CD4-positive, alpha-beta T cell treated with Interleukin-17A for 4 hours (primary cell): ENCODE measurements around the gene METTL23.
"Not testable (repeated sequence)": the region's sequence is repeated elsewhere in the genome, so short reads cannot be mapped to it uniquely, and the experiment has no call there.

Source experiments
- DNase-seq: peaks from one replicate; pipeline ENCODE4 v3.0.0-alpha.2; 2020; ENCODE audit warnings: mixed read lengths

The METTL23 gene

DNA sequence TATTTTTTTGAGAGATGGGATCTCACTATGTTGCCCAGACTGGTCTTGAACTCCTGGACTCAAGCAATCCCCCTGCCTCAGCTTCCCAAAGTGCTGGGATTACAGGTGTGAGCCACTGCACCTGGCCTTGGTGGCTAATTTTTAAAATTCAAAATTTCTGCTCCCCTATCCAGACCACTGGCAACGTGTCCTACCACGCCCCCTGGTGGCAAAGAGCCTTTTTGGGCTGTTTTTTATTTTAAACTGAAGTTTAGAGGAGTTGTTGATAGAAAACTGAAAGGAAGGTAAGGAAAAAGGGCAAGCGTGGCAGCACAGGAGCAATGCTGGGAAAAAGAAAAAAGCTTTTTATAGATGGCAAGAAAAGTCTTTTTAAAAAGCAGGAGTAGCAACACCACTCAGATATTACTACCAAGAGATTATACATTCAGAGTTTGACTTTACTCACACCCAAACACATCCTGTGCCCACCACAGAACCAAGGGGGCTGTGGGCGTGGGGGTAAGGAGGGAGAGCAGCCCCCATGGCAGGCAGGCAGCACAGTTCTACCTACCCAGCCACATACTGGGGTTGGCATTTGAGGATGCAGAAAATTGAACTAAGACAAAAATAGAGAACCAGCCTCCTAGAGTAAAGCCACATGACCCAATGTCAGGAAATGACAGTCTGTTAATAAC, 11.7 kb upstream of the METTL23 start:
- DNase-seq, result peak; percentile 88

DNA sequence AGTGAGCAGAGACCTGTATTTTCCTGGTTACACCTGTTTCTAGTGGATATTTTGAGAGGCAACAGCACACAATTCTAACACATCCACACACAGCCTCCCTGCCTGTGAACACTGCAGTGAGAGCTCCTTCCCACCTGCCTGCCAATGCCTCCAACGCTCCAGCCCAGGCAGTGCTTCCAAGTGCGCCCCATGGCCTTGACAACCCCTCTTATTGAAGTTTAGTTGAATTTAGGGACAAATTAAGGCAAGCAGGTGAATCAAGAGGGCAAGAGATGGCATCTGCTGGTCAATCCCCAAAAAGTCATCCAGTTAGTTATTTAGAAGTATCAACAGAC, 11.2 kb upstream of the METTL23 start:
- DNase-seq, result no peak

DNA sequence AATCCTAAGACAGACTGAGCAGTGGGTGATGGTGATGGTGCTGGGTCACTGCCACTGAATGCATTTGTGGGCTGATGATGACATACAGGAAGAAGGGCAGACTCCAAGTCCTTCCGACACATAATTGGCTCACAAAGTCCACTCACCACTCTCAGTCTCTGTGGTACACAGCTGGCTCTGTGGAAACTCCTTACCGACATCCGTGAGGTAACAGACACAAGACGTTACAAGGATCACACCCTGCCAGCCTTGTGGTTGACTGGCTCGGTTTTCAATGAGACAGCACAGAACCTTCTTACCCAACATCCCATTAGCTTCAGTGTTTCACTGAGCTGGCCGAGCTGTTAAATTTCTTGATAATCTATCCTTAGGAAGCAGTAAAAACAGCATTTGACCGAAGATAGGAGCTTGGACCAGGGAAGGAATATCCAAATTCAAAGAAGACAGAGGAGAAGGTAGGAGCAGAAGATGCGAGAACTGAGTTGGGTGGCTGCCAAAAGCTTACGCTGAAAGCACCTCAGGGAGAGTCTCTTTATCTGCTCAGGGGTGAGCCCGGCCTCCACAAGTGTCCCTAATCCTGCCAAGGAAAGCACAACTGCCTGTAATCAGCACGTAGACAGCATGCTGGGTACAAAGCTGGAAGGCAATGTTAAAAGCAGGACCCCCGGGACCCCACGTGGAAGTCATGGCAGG, 10.3 kb upstream of the METTL23 start:
- no peak for DNase-seq

DNA sequence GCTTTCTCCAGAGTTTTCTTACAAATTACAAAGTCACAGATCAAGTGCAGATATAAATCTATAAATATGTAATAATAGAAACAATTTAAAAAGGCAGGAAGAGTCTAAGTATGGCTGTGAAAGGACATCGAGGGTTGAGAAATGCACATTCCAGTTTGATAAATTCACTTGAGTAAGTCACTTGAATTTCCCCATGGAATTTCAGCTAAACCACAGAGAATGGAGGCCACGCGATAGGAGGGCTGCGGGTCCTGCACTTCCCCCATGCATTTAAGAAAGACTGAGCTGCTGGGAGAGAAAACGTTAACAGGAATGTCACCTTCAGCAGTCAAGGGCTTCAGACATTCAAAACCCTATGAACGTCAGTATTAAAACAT, 9.8 kb upstream of the METTL23 start:
- no peak for DNase-seq

DNA sequence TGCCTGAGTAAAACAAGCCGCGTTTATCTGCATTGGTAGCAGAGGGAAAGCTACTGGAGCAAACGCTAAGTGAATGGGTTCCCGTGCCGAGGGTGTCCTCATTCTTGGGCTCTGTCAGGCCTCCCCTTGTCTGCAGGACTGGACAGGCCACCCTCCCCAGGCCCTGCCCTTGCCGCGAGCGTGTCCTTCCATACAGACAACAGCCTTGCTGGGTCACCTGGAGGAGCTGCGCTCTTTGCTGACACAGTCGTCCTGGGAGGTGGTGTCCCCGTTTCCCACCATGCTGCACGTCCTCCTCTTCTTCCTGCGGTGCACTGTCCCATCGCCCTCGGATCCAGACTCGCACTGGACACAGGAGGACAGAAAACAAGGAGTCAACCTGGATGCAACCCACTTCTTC, 8.1 kb upstream of the METTL23 start:
- DNase-seq, result no peak

DNA sequence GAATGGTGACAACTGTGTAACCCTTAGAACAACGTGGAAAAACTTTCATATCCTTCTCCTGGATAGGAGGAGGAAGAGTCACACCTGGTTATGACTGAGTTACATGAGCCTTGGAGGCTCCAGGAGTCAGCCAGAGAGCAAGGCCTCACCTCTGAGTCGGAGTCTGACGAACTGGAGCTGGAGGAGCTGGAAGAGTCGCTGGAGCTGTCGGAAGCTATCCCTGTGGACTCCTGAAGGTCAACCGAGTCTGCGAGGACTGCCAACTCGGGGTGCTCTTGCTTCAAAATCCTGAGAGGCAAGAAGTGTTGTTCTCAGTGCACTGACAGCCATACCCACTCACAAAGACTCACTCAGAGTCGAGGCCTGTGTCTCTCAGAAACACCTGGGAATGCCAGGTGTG, 6.4 kb upstream of the METTL23 start:
- DNase-seq, result no peak

DNA sequence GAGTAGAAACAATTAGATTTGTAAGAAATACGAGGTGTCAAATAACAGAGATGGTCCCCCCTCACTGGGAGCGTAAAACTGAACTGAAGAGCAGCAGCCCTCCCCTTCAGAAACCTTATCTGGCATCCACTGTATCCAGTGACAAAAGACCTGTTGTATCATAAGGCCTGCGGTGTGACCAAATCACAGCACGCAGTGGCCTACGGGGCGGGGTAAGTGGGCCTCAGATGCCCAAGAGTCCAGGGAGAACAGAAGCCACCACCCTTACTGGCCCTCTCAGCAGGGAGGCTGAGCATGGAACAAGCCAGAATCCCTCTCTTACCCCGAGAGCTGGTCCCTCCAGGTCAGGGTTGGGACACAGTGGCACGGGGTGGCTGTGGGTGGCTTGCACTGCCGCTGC, 5.7 kb upstream of the METTL23 start:
- no peak for DNase-seq

DNA sequence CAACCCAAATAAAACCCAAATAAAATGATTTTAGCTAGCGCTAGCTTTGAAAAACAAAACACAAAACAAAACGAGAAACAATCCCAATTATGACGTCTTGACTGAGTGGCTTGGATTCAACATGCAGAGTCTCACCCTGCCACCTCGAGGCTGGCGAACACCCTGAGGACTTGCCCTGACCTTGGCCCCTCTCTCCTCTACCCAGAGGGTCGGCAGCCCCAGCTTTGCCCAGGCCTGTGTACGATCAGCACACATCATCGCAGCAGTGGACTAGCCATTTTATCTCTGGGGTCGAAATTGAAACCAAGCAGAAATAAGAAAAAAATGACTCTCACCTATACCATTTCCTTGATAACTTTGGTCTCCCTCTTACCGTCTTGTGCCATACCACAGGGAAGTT, 5.2 kb upstream of the METTL23 start:
- DNase-seq, result no peak

DNA sequence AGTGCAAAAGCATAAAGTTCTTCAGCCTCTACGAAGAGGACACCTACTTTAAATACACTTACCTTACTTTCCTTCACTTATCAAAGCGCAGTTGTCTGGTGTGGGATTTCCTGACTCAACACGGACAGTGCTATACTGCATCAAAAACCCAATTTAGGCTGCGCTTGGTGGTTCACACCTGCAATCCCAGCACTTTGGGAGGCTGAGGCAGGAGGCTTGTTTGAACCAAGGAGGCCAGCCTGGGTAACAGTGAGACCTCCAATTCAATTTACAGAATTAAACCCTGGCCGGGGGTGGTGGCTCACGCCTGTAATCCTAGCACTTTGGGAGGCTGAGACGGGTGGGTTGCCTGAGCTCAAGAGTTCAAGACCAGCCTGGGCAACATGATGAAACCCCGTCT, 4.4 kb upstream of the METTL23 start:
- no peak for DNase-seq

DNA sequence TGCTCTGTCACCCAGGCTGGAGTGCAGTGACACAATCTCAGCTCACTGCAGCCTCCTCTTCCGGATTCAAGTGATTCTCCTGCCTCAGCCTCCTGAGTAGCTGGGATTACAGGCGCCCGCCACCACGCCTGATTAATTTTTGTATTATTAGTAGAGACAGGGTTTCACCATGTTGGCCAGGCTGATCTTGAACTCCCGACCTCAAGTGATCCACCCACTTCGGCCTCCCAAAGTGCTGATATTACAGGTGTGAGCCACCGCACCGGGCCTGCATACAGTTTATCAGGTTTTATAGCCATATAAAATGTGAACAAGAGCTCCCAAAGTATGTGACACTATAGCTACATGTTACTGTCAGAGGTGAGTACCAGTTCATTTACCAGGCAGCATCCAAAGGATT, 3.7 kb upstream of the METTL23 start:
- not testable (repeated sequence) for DNase-seq

DNA sequence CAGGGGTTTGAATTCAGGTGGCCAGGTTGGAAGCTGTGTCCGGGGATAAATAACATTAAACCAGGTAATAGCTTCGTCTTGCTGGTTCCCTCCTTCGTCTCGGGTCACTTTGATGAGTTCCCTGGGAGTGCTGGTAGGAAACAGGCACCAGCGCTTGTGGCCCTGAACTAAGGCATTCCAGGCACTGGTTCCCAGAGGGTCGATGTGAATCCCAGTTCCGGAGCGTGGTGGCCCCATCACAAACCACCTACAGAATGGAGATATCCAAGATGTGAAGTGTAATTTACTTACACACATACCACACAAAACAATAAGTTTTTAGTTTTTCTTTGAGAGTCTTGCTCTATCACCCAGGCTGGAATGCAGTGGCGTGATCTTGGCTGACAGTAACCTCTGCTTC, 2.8 kb upstream of the METTL23 start:
- DNase-seq, result no peak

DNA sequence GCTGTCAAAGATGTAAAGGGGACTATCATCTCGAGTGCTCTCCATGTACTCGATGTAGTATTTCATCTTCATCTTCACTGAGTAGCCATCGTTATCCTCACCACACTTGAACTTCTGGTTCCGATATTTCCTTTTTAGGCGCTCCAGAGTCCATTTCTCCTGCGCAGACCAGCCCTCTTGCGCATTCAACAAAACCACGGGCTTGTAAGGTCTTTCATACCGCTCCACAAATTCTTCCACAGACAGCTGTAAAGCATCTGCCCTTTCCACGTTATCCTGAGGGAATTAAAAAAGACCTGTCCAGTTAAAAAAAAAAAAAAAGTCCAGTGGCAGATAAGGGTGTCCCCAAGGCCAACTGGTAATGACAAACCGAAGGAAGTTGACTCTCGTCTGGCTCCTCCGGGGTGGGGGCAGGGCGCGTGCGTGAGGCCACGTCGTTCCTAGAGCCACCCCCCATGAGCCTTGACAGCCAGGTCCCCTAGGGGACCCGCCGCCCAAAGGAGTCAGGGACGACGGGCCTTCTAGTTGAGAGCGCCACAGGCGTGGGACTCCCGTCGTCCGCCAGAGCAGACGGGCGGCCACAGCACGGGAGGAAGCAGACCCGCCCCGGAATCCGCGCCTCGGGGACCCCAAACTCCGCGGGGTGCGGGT, 934 bp upstream of the METTL23 start:
- peak; percentile 76 for DNase-seq

DNA sequence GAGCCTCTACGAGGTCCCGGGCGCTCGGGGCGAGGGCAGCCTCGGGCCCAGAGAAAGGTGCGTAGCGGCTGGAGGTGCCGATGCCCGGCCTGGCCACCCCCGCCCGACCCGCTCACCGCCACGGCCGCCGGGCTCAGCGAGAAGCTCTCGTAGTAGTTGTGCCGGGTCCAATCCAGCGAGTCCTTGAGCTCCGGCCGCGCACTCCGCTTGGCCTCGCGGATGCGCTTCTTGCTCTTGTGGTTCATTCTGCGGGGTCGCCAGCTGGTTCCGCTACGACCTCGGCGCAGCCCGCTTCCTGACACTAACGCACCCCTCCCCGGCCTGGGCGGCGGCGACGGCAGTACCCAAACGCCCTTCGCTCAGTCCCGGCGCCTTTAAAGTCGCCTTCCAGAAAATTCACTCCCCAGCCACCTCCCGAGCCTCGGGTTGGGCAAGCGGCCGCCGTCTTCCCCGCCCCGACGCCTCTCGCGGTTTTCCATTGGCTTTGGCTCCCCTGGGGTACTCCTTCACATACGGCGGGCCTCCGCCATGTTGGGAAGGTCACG, 336 bp upstream of the METTL23 start, which contains the start of gene JMJD6:
JMJD6 (minus strand) TSS at position 376 of the 545 bp plus-strand sequence; CDS start at position 245, 131 bp downstream.
- DNase-seq, result peak; percentile 97

DNA sequence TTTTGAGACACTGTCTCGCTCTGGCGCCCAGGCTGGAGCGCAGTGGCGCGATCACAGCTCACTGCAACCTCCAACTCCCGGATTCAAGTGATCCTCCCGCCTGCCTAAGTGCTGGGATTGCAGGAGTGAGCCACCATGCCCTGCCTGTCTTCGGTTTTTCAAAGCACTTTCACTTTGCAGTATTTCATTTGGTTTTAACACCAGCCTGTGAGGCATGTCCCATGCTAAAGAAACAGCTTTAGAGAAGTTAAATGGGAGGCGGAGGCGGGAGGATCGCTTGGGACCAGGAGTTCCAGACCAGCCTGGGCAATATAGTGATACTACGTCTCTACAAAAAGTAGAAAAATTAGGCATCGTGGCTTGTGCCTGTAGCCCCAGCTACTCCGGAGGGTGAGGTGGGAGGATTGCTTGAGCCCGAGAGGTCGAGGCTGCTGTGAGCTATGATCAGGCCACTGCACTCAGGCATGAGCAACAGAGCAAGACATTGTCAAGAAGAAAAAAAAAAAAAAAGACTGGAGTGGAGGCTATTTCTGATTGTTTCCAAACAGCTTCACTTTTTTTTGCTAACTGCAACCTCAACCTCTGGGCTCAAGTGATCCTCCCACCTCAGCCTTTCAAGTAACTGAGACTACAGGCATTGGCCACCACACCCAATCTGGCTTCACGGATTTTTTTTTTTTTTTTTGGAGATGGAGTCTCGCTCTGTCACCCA, 1.3 kb downstream of the METTL23 start:
- DNase-seq, result peak; percentile 20

DNA sequence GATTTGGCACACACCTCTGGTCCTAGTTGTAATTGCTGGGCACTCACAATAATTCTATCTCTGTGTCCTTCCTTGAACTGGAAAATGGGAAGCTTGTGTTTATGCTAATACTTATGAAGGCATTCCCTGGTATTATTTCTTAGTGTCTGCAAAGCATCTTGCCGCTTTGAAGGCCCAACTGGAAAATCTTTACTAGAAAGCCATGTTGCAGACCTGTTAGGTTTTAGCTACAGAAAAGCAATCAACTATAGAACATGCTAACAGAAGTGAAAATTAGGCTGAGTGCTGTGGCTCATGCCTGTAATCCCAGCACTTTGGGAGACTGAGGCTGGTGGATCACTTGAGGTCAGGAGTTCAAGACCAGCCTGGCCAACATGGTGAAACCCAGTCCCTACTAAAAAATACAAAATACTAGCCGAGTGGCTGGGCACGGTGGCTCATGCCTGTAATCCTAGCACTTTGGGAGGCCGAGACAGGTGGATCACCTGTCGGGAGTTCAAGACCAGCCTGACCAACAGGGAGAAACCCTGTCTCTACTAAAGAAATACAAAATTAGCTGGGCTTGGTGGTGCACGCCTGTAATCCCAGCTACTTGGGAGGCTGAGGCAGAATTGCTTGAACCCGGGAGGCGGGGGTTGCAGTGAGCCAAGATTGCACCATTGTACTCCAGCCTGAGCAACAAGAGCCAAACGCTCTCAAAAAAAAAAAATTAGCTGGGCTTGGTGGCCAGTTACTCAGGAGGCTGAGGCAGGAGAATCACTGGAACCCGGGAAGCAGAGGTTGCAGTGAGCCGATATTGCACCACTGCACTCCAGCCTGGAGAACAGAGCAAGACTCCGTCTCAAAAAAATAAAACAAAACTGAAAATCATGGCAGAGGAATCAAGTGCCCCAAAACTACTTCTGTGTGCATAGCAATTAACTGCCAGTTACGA, 5.4 kb downstream of the METTL23 start:
- DNase-seq, result not testable (repeated sequence)

DNA sequence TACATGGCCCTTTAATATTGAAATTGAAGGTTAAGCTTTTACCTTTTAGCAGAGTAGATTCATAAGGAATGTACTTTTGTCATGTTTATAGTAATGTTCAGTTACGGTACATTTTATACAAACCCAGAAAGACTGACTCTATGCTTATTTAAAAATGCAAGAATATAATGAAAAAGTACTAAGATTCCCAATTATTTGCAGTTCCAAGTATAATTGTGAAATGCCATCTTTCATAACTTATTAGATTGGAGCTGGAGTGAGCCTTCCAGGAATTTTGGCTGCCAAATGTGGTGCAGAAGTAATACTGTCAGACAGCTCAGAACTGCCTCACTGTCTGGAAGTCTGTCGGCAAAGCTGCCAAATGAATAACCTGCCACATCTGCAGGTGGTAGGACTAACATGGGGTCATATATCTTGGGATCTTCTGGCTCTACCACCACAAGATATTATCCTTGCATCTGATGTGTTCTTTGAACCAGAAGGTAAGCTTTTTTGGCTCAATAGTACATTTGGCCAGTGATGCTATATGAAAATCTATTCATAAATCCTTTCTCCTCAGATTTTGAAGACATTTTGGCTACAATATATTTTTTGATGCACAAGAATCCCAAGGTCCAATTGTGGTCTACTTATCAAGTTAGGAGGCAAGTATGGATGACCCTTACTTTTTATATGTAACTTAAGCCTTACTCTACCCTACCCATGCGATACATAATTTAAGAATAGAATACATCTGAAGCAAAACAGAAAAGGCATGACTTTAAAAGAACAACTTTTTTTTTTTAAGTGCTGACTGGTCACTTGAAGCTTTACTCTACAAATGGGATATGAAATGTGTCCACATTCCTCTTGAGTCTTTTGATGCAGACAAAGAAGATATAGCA, 6.3 kb downstream of the METTL23 start:
- no peak for DNase-seq

DNA sequence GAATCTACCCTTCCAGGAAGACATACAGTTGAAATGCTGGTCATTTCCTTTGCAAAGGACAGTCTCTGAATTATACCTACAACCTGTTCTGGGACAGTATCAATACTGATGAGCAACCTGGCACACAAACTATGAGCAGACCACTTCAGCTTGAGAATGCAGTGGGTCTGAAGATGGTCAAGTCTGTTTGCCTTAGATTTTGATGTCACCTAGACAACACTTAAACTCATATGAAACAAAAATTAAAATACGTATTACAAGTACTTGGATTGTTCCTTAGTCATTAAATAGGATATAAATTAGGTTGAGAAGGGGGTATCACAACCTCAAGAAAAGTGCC, 6.9 kb downstream of the METTL23 start:
- no peak for DNase-seq

DNA sequence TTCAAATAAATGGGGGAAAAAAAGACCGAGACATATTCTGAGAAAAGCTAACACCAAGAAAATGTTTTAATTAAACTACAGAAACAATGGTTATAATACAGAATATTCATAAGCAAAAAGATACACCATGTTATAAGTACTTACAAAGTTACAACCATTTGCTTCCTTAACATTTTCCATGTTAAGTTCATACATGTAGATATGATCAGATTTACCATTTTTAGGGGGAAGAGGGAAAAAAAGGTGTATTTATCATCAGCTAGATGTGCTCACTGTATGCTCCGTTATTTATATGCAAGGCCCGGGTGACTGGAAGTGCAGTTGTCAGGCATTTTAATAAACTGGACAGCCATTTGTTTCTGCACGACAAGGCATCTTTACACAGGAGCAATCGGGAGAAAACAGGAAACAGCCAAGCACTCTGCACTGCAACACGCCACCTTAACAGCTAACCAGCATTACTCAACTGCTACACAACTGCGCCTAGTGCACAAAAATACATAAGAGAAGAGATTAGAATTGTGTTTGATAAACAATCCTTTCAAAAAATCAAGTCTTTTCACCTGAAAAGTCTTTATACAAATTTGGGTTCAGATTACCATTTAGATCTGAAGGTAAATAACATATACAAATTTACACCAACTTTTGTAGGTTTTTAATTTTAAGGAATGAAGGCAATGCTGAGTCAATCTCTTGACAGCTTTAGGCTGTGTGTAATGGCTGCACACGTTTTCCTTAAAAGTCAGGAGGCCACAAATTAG, 7.6 kb downstream of the METTL23 start:
- peak; percentile 52 for DNase-seq

DNA sequence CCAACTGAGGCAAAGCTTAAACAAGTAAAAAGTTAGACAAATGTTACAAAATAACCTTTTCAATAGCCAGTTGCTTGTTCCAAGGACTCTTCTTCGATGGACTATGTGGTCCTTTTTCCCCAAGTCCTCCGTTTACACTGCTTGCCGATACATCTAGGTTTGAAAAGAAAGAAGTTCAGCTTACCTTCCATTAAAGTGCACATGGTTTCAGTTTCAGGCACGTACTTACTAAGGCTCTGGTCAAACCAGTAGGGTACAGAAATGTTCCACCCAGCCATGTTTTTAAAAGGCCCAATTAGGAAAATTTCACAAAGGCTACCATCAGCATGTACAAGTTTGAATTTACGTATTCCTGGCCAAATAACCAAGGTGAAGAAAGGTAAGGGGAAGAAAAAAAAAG, 8.4 kb downstream of the METTL23 start:
- DNase-seq, result no peak

DNA sequence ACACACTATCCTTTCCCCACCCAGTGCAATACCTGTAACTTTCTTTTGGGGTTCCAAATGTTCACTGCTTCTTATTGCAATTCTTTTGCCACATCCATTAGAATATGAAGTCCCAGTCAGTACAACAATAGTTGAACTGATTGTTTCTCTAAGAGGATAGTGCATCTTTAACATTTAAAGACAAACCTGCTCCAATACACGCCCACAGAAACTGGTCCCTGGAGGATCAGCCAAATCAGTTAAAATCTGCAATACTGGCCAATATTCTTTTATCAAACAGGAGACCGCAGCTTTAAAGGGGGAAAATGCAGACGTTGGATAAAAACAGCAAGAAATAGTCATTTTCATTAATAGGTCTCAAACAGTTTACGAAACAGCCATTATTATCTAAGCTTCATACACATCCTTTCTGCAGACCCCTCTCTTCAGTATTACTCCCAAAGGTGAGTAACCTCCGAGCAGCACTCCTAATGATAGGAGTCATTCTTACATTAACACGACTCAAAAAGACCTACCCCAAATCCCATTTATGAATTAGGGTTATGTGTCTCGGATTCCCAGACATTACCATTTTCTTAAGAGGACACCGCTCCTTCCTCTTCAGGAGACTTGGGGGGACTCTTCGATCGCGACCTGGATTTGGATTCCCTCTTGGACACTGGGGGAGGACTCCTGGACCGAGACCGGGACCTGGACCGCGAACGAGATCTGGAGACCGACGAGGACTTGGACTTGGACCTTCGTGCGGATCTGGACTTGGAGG, 9.1 kb downstream of the METTL23 start:
- DNase-seq, result no peak
